ENCODE results near the gene PRDM7.
A peak's percentile ranks its signal among the peaks of the same experiment; 100 is the strongest.

Gene PRDM7

DNA sequence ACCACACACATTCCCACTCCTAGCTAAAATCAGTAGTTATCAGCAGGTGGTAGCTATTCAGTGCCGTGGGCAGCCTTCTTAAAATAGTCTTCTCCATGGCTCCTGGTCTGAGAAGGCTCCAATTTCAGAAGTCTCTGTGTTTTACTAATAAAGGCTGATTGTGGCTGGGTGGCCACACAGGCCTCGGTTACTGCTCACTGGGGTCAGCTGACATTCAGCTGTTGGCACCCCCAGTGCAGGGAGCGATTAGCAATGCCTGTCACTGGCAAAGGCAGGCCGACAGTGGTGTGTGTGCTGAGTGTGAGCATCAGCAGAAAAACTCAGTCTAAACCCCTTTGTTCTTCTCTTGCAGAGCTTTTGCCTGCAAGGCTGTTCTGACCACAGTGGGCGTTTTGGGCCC, 41.2 kb downstream of the PRDM7 start:
- DNase-seq (ENCODE audit: low spot score): no peak

DNA sequence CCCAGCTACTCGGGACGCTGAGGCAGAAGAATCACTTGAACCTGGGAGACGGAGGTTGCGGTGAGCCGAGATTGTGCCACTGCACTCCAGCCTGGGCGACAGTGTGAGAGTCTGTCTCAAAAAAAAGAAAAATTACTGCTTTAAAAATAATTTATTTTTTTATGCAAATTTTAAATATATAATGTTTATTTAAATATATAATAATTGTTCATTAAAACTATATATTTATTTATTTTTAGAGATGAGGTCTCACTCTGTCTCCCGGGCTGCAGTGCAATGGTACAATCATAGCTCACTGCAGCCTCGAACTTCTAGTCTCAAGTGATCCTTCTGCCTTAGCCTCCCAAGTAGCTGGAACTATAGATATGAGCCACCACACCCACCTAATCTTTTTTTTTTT, 42.6 kb downstream of the PRDM7 start:
- no peak for DNase-seq (ENCODE audit: low spot score)

DNA sequence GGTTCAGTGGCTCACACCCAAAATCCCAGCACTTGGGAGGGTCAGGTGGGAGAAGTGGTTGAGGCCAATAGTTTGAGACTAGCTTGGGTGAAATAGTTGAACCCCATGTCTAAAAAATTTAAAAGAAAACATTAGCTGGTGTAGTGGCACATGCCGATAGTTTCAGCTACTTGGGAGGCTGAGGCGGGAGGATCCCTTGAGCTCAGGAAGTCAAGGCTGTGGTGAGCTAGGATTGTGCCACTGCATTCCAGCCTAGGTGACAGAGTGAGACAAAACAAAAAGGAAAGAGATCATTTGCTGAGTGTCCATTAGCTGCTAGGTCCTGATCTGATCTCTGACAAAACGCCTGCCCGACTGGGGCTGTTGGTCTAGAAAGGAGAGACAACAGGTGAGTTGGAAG, 43.7 kb downstream of the PRDM7 start:
- no peak for DNase-seq (ENCODE audit: low spot score)

DNA sequence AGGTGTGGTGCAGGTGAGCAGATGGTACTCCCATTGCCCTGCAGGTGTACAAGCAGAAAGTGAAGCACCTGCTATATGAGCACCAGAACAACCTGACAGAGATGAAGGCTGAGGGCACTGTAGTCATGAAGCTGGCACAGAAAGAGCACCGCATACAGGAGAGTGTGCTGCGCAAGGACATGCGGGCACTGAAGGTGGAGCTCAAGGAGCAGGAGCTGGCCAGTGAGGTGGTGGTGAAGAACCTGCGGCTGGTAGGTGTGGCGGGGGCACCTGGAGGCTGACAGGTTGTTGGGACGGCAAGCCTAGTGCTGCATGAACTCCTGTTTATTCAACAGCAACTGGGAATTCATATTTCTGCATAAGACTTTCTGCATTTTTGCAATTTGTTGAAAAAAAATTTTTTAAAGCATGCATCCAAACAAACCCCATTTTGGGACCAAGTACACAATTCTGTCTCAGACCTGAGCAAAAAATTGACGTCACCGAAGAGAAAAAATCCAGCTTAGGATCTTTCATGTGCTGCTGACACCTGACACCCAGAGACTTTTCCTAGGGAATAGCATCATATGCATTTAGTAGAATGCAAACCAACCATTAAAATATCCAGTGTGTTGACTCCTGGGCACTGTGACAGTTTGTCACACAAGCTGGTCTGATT, 44.3 kb downstream of the PRDM7 start:
- DNase-seq (ENCODE audit: low spot score): no peak

DNA sequence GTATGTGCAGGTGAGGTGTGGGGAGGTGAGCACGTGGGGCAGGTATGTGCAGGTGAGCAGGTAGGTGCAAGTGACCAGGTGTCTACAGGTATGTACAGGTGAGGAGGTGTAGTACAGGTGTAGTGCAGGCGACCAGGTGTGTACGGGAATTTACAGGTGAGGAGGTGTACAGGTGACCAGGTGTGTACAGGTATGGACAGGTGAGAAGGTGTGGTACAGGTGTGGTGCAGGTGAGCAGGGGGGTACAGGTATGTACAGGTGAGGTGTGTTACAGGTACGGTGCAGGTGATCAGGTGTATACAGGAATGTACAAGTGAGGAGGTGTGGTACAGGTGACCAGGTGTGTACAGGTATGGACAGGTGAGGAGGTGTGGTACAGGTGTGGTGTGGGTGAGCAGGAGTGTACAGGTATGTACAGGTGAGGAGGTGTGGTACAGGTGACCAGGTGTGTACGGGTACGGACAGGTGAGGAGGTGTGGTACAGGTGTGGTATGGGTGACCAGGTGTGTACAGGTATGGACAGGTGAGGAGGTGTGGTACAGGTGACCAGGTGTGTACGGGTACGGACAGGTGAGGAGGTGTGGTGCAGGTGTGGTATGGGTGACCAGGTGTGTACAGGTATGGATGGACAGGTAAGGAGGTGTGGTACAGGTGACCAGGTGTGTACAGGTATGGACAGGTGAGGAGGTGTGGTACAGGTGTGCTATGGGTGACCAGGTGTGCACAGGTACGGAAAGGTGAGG, 45.0 kb downstream of the PRDM7 start:
- no peak for DNase-seq (ENCODE audit: low spot score)

DNA sequence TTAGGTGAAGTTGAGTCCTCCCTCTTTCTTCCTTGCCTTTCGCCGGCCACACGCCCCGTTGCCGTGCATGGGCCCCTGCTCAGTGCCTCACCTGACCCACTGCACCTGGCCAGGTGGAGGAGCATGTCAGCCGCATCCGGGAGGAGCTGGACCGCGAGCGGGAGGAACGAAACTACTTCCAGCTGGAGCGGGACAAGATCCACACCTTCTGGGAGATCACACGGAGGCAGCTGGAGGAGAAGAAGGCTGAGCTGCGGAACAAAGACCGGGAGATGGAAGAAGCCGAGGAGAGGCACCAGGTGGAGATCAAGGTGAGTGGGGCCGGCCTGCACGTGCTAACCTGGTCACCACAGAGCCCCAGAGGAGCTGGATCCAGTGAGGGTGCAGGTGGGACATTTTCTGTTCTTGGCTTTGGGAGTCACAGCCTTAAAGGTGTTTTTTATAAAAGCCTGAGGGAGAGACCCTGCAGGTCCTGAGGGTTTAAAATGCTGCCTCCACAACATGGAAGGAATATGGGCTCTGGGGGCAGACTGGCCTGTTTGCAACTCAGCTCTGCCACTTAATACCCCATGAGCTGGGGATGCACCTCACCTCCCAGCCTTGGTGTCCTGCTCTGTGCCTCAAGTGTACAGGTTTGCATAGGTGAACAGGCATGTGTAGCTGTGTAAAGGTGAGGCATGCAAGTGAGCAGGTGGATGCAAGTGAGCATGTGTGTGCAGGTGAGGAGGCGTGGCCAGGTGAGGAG, 45.8 kb downstream of the PRDM7 start:
- no peak for DNase-seq (ENCODE audit: low spot score)

DNA sequence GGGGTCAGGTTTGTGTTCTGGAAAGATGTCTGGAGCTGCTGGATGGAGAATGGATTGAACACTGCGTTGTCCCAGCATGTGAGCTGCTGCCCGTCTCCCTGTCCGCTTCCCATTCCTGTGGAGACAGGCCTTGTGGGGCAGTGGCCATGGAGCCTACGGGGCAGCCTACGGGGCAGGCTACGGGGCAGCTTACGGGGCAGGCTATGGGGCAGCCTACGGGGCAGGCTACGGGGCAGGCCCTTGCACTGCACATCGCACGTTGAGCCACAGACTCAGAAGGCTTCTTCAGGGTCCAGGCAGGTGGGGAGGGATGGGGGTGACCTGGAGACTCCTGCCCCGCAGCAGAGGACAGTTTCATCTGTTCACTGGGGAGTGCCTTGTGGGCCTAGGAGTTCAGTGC, 48.1 kb downstream of the PRDM7 start:
- no peak for DNase-seq (ENCODE audit: low spot score)

DNA sequence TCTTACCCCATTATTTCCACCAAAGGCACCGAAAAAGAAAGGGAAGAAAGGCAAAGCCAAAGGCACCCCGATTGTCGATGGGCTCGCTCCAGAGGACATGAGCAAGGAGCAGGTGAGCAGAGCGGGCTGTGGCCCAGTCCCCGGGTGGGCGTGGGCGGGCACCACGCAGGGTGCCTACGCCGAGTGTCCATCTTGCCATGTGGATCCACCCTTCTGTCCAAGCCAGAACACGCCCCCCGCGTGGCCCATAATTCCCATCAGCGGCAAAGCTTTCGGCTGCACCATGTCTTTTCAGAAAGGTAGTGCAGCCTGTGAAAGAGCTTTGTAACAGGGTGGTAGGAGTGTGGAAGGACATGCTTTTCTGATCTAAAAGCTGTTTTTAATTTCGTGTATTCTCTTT, 49.5 kb downstream of the PRDM7 start:
- DNase-seq (ENCODE audit: low spot score): no peak

DNA sequence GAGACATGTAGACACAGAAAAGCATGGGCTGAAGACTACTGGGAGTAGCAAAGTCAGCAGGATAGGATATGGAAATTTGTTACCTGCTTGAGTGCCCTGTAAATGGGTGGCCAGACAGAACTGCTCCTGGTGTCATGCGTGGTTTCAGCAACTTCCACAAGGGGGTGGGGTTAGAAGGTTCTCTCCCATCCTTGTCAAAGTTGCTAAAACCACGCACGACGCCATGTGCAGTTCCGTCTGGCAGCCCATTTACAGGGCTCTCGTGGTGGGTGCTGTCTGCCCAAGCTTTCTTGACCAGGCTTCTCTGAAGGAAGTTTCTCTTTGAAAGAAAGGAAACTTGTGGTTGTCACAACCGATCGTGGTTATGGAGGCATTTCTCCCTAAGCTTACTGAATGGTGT, 51.0 kb downstream of the PRDM7 start:
- DNase-seq (ENCODE audit: low spot score): no peak

DNA sequence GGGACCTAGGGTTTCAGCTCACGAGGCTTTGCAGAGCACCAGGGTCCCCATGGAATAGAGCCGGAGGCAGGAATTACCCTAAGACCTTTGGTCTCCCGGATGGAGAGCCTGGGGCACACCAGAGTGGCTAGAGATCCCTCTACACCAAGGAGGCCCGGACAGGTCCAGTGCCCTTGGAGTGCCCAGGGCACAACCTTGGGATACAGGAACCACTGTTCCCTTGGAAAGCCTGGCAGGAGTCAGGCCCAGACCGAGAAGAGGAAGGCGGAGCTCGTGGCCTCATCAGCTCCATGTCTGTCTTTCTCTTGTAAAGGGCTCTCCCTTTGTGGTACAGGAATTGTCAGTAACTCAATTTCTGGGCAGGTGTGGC, 54.1 kb downstream of the PRDM7 start:
- DNase-seq (ENCODE audit: low spot score): no peak

DNA sequence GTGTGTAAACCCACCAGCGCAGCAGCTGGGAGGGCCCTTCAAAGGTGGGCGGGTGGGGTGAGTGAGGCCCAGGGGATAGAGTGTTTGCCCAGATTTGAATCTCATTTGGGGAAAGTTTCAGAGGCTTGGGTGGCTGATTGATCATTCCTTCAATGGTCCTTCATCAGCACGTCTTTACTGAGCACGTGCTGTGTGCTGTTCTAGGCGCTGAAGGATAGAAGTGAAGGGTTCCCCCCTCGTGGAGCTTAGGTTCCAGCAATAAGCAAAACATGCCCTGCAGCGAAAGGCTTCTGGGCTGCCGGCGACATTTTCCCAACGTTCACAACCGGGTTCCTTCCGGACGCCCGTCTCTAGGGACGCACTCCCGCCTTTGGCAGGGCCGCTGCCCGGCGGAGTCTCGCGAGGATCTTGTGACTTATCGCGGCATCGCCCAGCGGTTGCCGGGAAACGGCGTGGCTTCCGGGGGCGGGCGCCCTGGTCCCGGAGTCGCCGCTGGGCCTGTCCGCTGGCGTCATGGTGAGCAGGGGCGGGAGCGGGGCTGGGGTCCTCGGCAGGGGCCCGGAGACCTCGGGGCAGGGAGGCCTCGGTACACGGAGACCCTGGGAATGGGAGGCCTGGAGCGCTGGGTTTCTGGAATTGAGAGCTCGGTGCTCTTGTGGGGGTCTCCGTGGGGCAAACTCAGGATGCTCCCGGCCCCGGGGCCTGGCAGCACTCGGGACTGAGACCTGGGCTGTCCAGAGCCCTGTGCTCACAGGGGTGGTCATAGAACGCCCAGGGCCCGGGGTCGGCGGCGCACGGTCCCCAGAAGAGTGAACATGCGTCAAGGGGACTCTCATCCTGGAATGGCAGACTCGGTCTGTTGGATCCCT, 54.7 kb downstream of the PRDM7 start:
- peak; percentile 94 for DNase-seq (ENCODE audit: low spot score)

DNA sequence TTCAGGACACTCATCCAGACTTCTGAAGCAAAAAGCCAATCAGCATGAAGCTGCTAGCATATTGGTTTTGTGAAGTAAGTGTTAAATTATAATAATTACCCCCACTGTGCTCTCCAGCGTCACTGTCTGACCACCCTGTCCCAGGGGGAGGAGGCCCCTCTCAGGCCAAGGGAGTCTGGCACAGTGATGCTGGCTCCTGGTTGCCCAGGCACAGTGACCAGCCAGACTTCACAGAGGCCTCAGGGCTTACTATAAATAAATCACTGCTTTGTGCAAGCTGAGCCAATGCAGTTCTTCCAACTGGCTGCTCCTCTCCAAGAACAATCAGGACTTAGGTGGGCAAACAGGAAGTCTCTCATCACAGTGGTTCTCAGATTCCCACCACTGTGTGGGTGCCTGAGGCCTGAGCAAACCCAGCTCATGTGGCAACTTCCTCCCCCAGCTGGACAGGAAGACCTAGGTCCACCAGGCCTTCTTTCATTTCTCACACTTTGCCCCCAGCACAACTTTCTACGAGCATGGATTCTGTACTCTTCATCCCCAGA, 56.2 kb downstream of the PRDM7 start:
- DNase-seq (ENCODE audit: low spot score): no peak

DNA sequence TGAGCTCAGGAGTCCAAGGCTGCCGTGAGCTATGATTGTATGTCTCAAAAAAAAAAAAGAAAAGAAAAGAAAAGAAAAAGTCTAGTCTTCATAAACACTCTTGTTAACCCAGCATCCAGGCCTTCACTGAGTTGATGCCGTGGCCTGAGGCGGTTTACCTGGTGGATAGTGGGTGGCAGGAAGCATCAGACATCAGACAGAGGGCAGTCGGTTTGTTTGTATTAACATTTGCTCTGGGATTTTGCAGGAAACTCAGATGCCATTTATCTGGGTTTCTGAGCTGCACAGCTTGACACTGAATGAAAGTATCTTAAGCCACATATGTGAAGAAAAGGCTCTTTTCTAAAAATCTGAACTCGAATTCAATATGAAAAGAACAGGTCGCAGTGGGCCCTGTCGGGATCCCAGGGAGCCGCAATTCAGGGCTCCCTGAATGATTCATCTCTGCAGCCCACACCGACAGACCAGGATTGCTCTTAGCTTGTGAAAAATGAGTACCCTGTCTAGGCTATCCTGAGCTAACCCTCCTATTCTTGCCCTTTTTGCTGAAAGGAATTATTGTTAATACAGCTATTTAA, 56.8 kb downstream of the PRDM7 start:
- no peak for DNase-seq (ENCODE audit: low spot score)

DNA sequence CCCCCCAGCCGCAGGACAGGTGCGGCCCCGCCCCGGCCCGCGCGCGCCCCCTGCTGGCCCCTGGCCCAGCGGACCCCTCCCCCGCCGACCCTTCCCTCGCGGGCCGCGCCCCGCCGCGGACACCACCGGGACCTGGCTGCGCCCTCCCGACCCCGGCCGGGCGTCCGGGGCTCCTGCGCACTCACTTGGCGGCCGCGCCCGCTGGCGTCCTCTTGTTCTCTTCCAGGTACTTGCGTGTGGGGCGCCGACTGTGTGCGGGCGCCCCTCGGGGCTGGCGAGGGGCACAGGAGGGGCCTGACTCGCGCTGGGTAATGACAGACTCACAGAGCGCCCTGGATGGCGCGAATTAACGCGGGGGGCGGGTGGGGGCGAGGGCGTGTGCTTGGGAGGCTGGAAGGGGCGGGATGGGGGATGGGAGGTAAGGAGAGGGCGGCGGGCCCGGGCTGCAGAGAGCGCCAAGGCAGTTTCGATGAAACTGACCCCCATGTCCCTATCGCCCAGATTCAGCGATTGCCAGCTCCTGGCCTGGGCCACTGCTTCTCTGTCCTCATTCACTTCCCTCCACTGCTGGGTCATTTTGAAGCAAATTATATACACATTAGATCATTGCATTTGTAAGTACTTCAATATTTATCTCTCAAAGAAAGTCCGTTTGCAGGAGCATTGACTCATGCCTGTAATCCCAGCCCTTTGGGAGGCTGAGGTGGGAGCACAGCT, 57.4 kb downstream of the PRDM7 start:
- no peak for DNase-seq (ENCODE audit: low spot score)

DNA sequence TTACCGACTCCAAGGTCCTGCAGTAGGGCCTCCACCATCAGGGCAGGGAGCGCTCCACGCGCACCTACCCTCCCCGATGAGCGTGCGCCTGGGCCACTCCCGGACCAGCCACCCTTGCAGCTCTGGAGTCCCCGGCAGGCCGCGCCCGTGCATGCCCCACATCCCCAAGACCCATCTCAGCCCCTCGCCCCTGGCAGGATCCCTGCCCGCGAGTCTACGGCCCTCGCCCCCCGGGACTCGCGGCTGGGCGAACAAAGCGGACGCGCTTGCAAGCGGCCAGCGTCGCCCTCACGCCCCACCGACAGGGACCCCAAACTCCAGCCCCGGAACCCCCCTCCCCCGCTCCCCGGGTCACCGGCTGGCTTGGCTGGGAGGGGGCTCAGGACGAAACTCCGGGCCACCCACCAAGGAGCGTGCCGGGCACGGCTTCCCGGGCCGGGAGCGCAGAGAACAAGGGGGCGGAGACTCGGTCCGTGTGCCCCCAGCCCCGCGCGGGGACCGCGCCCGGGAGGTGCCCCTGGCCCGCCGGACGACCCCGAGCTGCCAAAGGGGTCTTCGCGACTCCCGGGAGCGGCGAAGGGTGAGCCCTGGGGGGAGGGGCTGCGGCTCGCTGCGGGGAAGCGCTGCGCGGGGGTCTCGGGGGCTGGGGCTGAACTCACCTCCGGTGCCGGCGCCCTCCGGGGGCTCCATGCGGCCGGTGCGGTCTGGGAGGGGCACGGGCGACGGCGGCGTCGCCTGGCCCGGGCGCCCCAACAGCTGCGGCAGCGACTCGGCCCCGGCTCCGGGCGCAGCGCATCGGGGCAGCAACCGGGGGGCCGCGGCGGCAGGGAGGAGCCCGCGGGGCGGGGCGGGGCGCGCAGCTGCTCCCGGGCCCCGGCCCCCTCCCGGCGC, 58.2 kb downstream of the PRDM7 start, which contains the start of gene DBNDD1:
Gene DBNDD1 (minus strand): TSS at position 805 of the 891 bp plus-strand sequence. CDS start 115 bp downstream, at position 690.
- no peak for DNase-seq (ENCODE audit: low spot score)

DNA sequence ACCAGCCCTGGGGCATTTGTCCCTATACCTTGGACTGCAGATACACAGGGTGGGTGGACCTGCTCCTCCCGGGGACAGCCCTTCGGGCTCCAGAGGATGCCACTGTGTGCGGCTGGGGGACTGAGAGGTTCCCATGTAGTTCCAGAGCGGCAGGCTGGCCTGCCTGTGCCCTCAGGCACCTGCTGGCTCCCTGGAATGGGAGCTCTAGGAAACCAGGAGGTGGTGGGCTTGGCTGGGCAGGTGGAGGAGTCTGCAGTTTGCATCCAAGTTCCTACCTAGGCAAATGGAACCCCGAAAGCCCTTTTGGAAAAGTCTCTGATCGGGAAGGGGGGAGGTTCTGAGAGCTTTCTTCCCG, 58.9 kb downstream of the PRDM7 start:
- no peak for DNase-seq (ENCODE audit: low spot score)

DNA sequence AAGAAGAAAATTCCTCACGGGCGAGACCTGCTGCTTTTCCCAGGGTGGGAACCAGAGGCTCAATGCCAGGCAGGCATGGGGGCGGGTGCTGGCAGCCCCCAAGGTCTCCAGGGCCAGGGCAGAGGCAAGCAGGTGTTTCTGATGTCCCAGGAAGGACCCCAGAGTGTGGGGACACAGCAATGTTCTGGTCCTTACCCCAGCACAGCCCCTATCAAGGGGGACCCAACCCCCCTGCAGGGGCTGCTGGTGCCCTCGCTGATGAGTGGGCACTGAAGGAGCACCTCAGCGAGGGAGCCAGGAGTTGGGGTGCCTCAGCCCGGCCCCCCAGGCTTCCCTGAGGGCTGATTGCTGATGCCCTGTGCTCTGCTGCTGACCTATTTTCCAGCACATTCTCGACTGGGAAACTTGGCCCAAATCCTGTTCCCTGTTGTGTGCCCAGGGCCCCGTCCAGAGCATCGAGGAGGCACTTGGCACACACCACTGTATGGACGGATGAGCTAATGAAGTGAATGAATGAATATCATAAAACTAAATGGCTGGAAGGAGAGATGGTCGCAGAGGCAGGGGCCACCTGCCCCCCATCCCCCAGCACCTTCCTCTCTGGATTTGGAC, 60.7 kb downstream of the PRDM7 start:
- DNase-seq (ENCODE audit: low spot score): no peak

DNA sequence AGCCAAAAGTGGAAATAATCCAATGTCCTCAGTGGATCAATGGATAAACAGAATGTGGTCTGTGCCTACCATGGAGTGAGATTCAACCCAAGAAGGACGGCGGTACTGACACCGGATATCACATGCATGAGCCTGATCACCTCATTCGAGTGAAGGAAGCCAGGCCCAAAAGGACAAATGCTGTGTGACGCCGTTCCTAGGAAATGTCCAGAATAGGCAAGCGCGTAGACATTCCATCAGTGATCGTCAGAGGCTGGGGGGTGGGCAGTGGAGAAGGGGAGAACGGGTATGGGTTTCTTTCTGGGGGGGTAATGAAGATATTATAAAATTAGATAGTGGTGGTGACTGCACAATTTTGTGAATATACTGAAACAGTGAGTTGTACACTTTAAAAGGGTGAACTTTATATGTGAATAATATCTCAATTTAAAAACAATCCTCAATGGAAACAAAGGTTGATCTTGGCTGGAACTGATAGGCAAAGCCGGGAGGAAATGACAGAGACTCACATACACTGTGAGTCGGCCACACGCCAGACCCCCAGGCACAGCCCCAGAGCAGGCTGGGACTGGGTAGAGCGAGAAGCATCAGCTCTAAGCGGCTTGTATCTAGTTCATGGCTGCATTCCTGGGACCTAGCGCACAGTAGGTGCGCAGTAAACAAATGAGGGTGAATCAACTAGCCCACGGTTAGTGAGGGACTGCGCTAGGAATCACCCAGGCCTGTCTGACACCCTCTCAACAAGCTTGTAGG, 61.4 kb downstream of the PRDM7 start:
- DNase-seq (ENCODE audit: low spot score): no peak
